ENCODE data around the gene PRSS36. TPM values are rescaled to one million over a fixed set of nuclear protein-coding genes. Genes with fewer than 3 reads are reported as not detected.
"Not testable (repeated sequence)": the region's sequence is repeated elsewhere in the genome, so short reads cannot be mapped to it uniquely, and the experiment has no call there.

PRSS36 gene
- polyA plus RNA-seq, 1 donor from 2014 or later: 2.0 TPM

GRCh38 chr16:31179219-31179746 lies 29.4 kb upstream of the PRSS36 start:
- peak overlapping the region; percentile 94 for H3K4me2 ChIP-seq (ENCODE audit: low read length)
- peaks cover 41% of the 10 kb centered on the region for H3K79me2 ChIP-seq (replicated peaks; ENCODE audit: insufficient read depth, low read length)
- peak overlapping the region; percentile 100 for H3K9ac ChIP-seq (ENCODE audit: low read length)
- H3K9me2 ChIP-seq (ENCODE audit: insufficient read depth, low read length): no peaks in the 10 kb centered on the region
- H3K27ac ChIP-seq (ENCODE audit: low read length): peak overlapping the region; percentile 99
- H2AFZ ChIP-seq (ENCODE audit: low read depth, low read length): peak overlapping the region; percentile 98
- no peaks in the 10 kb centered on the region for H3K9me3 ChIP-seq (ENCODE audit: low read length)
- no peaks in the 10 kb centered on the region for H3K36me3 ChIP-seq (ENCODE audit: insufficient read depth, low read length)
- peaks cover 36% of the 10 kb centered on the region for H4K20me1 ChIP-seq (ENCODE audit: insufficient read depth)
- peak overlapping the region; percentile 91 for H3K4me3 ChIP-seq (ENCODE audit: low read length)
- no peaks in the 10 kb centered on the region for H3K27me3 ChIP-seq (ENCODE audit: insufficient read depth, low read depth, low read length)
- TF ChIP-seq SMC3 (conservative IDR thresholded peaks at IDR 0.05; ENCODE audit: poor library complexity) (no peak), REST (IDR thresholded peaks at IDR 0.05; ENCODE audit: borderline replicate concordance) (peak; percentile 0)
- H3F3A ChIP-seq (ENCODE audit: insufficient read depth, low read length, poor library complexity, severe bottlenecking): no peaks in the 10 kb centered on the region

- peaks cover 20% of the 10 kb centered on the region for H3K79me2 ChIP-seq (replicated peaks; ENCODE audit: insufficient read depth, low read length)
- TF ChIP-seq MXI1 (conservative IDR thresholded peaks at IDR 0.05; ENCODE audit: poor library complexity, severe bottlenecking) (no peak), POLR2AphosphoS5 (IDR thresholded peaks at IDR 0.05) (no peak), EZH2 (IDR thresholded peaks at IDR 0.05; ENCODE audit: borderline replicate concordance, insufficient read depth, low read length, poor library complexity, severe bottlenecking) (no peak), TAF1 (IDR thresholded peaks at IDR 0.05; ENCODE audit: low read depth) (no peak), REST (IDR thresholded peaks at IDR 0.05; ENCODE audit: borderline replicate concordance) (no peak), CTCF (IDR thresholded peaks at IDR 0.05; ENCODE audit: poor library complexity, severe bottlenecking) (no peak), RAD21 (conservative IDR thresholded peaks at IDR 0.05) (no peak), EP300 (conservative IDR thresholded peaks at IDR 0.05; ENCODE audit: poor library complexity, severe bottlenecking) (no peak), SMC3 (conservative IDR thresholded peaks at IDR 0.05; ENCODE audit: poor library complexity) (no peak)
- no peak overlapping the region for H2AFZ ChIP-seq (ENCODE audit: low read depth, low read length)
- no peak overlapping the region for H3K4me3 ChIP-seq (ENCODE audit: low read length)
- H3K27me3 ChIP-seq (ENCODE audit: insufficient read depth, low read depth, low read length): no peaks in the 10 kb centered on the region
- H4K20me1 ChIP-seq (ENCODE audit: insufficient read depth): peaks cover 16% of the 10 kb centered on the region
- H3K27ac ChIP-seq (ENCODE audit: low read length): no peak overlapping the region
- H3K4me2 ChIP-seq (ENCODE audit: low read length): no peak overlapping the region
- no peaks in the 10 kb centered on the region for H3K9me2 ChIP-seq (ENCODE audit: insufficient read depth, low read length)
- H3K36me3 ChIP-seq (ENCODE audit: insufficient read depth, low read length): no peaks in the 10 kb centered on the region
- no peaks in the 10 kb centered on the region for H3K9me3 ChIP-seq (ENCODE audit: low read length)
- no peaks in the 10 kb centered on the region for H3F3A ChIP-seq (ENCODE audit: insufficient read depth, low read length, poor library complexity, severe bottlenecking)
- no peak overlapping the region for H3K9ac ChIP-seq (ENCODE audit: low read length)
Observed at GRCh38 chr16:31177136-31177535, 27.3 kb upstream of the PRSS36 start.

GRCh38 chr16:31170048-31170447 lies 20.2 kb upstream of the PRSS36 start:
- not testable (repeated sequence) for H3K4me2 ChIP-seq (ENCODE audit: low read length); H3K9me3 ChIP-seq (ENCODE audit: low read length)

More at GRCh38 chr16:31170048-31170447, 20.2 kb upstream of the PRSS36 start:
- H3K4me3 ChIP-seq (ENCODE audit: low read length); H3K9ac ChIP-seq (ENCODE audit: low read length); H3F3A ChIP-seq (ENCODE audit: insufficient read depth, low read length, poor library complexity, severe bottlenecking); H3K27me3 ChIP-seq (ENCODE audit: insufficient read depth, low read depth, low read length); H4K20me1 ChIP-seq (ENCODE audit: insufficient read depth); H3K79me2 ChIP-seq (replicated peaks; ENCODE audit: insufficient read depth, low read length); H3K27ac ChIP-seq (ENCODE audit: low read length); H3K36me3 ChIP-seq (ENCODE audit: insufficient read depth, low read length); H3K9me2 ChIP-seq (ENCODE audit: insufficient read depth, low read length); H2AFZ ChIP-seq (ENCODE audit: low read depth, low read length): not testable (repeated sequence)

All from neural cell (in vitro differentiated cells).